ENCODE measurements around the gene FUZ.

- no peak for TF ChIP-seq CTCF (IDR thresholded peaks at IDR 0.05)
- no peak for TF ChIP-seq POLR2A (IDR thresholded peaks at IDR 0.05)
Measured at GRCh38 chr19:49802836-49803528, 10.1 kb downstream of the FUZ start.

All from thyroid gland (tissue), 4 donors.